Vagina (tissue), 2 donors: ENCODE measurements around the gene SLC52A3.

Experiments
- CTCF ChIP-seq, 3 experiments: fragments of 450-650 bp in 2 of 3; fragments of 200-600 bp in 1 of 3; sonication (generic) in 1 of 3; IDR thresholded peaks; one replicate each; pipeline ENCODE4 v1.5.1; 2017 to 2019; ENCODE audit warnings: antibody characterized with exemption in 3 of 3, mild to moderate bottlenecking in 2 of 3, moderate library complexity in 2 of 3
- POLR2AphosphoS5 ChIP-seq, 2 donors: sonication (generic); formaldehyde crosslinking; IDR thresholded peaks; one replicate each; pipeline ENCODE4 v1.9.0; 2017; ENCODE audit warnings: antibody characterized with exemption in 2 of 2, mild to moderate bottlenecking in 2 of 2, low read depth in 1 of 2; ENCODE audit not compliant: insufficient read depth in 1 of 2

- TF ChIP-seq CTCF (IDR thresholded peaks at IDR 0.05) (no peak), POLR2AphosphoS5 (IDR thresholded peaks at IDR 0.05; ENCODE audit: insufficient read depth in 1 of 2, low read depth in 1 of 2) (no peak)
Observed at GRCh38 chr20:772806-773205, 4.5 kb upstream of the SLC52A3 start.
